Cerebellar nuclear complex (tissue), 1 donor: ENCODE data around the gene CEBPA.
A peak's percentile ranks its signal among the peaks of the same experiment; 100 is the strongest.

Experiments
- DNase-seq, 2 experiments: peaks; one replicate each; lab custom pipeline; 2025; lab: John Stamatoyannopoulos, UW

The CEBPA gene

GRCh38 chr19:33302175-33302973, at the start of gene CEBPA:
CEBPA (minus strand) TSS chr19:33302534; CDS start chr19:33302414, 120 bp downstream.
- DNase-seq, result peak in 1 of 2 experiments; percentile 4

DNA sequence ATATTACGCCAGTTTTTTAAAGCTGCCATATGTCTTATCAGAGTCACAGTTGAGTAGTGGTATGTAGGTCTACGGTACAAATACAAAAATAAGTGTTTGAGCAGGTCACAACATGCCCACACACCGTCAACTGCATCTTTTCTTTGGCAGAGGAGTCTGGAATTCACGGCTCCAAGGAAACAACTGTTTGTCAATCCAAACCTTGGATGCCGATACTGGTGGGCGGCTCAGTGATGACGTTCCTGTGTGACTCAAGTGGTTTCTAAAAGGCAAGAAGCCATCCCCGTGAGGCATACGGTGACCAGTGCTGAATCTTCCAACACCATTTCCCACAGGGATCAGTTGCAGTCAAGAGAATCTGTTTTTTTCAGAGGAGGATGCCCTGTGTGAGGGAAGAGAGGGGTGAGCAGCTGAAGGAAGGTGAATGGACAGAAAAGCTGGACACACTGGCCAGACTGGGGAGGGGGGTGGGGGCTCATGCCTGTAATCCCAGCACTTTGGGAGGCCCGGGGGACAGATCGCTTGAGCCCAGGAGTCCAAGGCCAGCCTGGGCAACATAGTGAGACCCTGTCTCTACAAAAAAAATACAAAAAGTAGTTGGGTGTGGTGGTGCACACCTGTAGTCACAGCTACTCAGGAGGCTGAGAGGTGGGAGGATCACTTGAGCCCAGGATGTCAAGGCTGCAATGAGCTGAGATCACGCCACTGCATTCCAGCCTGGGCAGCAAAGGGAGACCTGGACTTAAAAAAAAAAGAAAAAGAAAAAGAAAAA, 48.4 kb upstream of the CEBPA start:
- DNase-seq, result no peak

DNA sequence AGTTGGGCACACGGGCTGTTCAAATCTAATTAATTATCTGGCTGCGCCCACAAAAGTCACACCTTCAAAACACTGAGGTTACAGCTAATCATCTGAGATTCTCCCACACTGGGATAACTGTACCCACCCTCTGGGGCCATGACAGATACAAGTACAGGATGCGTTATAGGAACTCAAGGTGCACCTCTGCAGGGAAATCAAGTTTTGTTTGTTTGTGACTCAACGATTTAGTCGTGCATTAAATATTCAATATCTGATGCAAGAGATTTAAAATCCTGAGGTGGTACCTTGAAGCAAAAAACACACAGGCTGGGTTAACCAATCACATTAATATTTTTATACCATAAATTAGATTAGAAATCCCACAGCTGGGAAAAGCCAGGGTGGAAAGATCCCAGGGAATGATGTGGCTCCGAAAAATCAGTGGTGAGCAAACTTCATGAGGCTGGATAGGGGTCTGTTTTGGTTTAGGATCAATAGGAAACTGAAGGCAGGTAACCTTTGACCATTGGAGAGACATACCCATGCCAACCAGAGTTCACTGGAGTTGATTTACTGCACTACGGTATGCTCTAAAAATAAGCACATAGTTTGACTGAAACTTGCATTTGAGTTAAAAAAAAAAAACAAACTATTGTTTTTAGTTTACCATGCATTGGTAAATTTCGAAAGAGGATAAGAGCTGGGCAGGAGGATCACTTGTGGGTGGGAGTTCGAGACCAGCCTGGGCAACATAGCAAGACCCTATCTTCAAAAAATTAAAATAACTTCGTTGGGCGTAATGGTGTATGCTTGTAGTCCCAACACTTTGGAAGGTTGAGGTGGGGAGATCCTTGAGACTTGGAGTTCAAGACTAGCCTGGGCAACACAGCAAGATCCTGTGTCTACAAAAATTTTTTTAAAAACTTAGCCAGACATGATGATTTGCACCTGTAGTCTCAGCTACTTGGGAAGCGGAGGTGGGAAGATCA, 47.3 kb upstream of the CEBPA start:
- no peak for DNase-seq

DNA sequence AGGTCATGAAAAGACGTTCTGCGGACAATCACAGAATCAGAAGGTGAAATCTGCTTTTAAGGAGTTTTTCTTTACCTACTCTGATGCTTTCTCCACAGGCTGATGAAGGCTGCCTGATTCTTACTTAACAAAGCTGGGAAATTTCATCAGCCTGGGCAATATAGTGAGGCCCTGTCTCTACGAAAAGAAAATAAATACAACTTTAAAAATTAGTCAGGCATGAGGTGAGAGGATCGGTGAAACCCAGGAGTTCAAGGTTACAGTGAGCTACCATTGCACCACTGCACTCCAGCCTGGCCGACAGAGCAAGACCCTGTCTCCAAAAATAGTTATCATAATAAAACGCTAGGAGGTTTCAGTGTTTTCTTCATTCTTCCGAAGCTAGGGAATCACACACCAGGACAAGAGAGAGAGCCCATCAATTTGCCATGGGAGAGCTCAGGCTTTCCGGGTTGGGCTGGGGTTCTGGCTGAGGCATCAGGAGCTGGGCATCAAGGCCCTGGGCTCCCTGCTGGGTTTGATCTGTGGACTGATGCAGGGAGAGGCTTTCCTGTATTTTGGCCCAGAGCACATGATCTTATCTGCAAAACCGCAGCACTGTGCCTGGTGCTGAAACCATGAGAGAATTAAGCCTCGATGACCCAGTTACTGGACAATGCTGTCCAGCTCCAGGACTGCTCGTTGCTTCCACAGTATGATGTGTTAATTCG, 46.1 kb upstream of the CEBPA start:
- DNase-seq, result no peak

DNA sequence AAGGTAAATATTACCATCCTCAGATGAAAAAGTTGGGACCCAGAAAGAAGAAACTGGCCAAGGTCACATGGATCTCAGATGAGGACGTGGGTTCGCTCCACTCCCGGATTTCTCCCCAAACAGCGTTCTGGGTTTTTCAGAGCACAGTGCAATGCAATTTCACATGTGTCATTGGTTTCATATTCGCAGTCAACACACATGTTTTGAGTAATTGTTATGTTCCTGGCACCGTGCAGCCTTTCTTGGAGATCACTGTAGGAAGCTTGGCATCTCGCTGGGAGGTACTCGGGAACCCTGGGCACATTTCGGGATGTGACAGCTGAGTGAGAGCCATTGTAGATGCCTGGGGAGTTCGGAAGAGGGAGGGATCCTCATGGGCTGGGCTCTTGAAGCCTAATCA, 45.0 kb upstream of the CEBPA start:
- DNase-seq, result no peak

DNA sequence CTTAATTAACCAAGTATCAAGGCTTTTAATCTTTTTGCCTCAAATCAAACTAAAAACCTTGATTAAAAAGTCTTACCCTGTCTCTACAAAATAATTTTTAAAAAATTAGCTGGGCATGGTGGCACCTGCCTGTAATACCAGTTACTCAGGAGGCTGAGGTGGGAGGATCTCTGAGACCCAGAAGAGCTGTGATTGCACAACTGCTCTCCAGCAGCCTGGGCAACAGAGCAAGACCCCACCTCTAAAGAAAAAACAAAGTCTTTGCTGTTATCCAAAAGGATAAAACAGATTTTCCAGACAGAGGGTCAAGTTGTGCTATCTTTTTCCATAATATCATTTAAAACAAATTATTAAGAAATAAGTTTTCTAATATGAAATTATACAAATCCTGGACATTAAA, 44.3 kb upstream of the CEBPA start:
- no peak for DNase-seq

DNA sequence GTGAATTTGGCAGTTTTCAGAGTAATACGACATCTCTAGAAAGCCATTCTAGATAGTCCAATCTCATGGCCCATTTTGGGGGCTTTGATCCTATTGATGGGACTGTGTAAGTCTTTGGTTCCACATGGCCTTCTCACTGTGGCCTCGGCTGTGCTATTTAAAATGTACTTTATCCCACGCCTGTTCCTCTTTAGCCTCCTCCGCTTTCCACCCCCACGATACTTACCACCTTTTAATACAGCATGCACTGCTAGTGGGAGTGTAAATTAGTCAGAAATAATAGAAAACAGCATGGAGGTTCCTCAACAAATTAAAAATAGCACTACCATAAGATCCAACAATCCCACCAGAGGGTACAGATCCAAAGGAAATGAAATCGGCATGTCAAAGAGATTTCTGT, 42.8 kb upstream of the CEBPA start:
- DNase-seq, result no peak

GRCh38 chr19:33344573-33344925, 42.2 kb upstream of the CEBPA start:
- no peak for DNase-seq

GRCh38 chr19:33343859-33344572, 41.7 kb upstream of the CEBPA start:
- no peak for DNase-seq

DNA sequence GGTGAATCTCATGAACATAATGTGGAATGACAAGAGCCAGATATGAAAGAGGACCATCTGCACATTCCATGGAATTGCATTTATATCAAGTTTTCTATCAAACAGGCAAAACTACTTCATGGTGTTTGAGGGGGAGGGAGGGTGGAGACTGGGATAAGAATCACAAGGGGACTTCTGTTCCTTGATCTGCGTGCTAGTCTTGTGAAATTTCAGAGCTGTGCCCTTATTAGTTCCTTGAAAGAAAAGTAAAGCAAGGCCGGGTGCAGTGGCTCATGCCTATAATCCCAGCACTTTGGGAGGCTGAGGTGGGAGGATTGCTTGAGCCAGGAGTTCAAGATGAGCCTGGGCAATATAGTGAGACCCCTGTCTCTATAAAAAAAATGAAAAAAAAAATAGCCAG, 41.0 kb upstream of the CEBPA start:
- no peak for DNase-seq

- DNase-seq, result no peak
Measured at GRCh38 chr19:33340991-33341390, 38.7 kb upstream of the CEBPA start.

- DNase-seq, result no peak
Measured at GRCh38 chr19:33339016-33339984, 37.0 kb upstream of the CEBPA start.

- no peak for DNase-seq
Measured at GRCh38 chr19:33335446-33335845, 33.1 kb upstream of the CEBPA start.

DNA sequence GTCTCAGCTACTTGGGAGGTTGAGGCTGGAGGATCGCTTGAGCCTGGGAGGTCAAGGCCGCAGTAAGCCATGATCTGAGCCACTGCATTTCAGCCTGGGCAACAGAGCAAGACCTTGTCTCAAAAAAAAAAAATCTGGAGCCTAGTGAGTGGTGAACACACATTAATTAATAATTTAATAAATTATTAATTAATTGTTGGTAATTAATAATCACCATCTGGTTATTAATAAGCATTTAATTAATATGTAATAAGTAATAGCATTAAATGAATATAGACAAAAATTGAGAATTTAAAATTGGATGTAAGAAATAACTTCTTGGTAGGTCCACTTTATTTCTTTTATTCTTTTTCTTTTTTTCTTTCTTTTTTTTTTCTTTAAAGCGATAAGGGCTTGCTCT, 31.9 kb upstream of the CEBPA start:
- no peak for DNase-seq

- DNase-seq, result no peak
Measured at GRCh38 chr19:33333642-33334041, 31.3 kb upstream of the CEBPA start.

GRCh38 chr19:33333151-33333550, 30.8 kb upstream of the CEBPA start:
- DNase-seq, result no peak

- DNase-seq, result no peak
Measured at GRCh38 chr19:33332248-33332647, 29.9 kb upstream of the CEBPA start.

DNA sequence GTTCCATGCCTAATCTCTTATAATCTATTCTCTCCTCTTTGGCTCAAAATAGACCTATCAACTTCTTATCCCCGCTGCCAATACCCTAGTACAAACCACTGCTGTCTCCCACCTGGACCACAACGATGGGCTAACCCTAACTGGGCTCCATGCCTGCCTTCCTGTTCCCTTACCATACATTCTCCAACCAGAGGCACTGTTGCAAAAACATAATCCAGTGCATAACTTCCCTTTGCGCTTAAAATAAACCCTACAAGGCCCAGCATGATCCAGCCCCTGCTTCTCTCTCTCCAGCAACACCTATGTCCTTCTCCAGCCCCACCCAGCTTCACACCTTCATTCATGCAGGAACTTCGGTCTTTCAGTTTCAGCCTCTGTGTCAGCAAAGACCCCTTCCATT, 27.4 kb upstream of the CEBPA start:
- DNase-seq, result no peak

GRCh38 chr19:33329060-33329459, 26.7 kb upstream of the CEBPA start:
- no peak for DNase-seq

DNA sequence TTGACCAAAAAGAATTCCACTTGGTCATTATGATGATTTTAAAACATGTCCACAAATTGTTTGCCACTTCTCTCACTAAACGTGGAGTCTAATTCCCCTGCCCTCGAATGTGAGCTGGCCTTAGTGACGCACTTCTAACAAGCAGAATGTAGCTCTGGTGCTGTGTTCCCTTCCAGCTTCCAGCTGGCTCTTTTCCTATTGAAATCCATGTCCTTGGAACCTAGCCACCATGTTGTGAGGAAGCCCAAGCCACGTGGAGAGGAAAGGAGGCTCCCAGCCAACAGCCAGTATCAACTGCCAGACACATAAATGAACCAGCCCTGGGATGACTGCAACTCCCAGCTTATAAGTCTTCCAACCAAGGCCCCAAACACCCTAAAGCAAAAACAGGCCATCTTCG, 23.6 kb upstream of the CEBPA start:
- DNase-seq, result no peak
